NCI-H510A treated with DMSO at 0.1 percent for 48 hours (cell line): Measurements from ENCODE around the gene SLC52A3.

Experiments
- DNase-seq: peaks from one replicate; lab custom pipeline; 2025; lab: John Stamatoyannopoulos, UW

Gene SLC52A3

DNA sequence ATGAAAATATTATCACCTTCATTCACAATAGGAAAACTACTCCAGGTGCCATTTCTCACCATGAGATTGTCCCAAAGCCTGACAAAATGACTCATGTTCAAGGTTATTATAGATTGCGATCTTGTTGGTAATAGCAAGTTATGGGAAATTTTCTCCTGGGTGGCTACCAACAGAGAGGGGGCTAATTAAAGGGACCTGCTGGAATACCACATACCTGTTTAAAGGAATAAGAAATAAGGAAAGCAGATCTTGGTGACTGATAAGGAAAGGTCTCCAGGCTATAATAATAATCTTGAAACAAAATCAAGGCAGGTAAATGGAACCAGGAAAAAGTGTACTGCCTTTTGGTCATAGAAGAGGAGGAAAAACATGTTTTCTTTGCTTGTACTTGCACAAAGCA lies 1.4 kb downstream of the SLC52A3 start:
- no peak for DNase-seq

DNA sequence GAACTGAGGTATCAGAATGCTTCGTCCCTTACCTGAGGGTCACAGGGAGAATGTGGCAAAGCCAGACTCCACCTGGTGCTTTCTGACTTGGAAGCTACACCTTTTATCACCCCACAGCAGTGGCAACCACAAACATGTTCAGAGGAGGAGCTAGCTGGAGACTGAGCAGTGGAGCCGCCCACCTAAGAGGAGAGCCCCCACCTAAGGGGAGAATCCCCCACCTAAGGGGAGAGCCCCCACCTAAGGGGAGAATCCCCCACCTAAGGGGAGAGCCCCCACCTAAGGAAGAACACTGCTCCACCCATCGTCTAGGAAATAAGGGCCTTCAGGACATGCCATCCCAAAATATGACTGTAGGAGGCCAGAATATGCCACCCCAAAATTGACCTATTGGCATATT lies 4.0 kb downstream of the SLC52A3 start:
- no peak for DNase-seq

DNA sequence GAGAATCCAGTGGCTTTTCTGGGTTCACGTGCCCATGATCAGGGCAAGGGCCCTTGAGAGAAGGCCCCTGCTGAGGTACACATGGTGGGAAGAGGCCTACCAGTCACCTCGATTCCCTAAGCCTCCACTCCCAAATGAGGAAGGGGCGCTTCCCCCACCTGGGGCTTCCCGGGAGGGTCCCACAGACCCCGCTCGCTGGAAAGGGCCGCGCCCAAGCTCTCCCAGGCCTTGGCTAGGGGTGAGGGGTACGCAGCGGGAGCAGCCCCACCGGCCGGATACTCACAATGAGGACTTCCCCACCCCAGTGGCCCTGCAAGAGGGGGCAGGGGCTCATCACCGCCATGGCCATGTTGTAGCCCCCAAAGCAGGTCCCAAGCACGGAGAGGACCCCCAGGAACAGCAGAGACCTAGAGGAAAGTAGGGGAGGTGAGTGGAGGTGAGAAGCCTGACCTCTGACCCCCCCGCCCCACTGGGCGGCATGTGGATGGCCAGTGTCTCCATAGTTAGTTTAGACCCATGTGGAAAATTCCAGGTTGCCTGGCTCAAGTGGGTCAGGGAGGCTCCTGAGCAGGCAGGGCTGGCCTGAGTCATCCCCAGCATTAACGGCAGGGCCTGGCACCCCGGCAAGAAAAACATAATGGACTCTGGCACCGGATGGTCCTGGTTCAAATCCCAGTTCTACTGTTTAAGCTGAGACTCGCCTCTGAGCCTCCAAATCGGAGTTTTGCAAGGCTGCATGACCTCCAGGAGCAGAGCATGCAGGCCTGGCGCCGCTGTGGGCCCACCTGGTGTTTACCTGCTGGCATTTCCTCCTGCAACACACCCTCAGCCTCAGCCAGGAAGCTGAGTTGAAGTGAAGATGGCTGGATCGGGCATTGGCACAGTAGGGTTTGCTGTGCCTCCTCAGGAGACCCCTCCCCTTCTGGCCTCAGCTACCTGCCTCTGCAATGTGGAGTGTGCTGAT lies 6.6 kb downstream of the SLC52A3 start:
- DNase-seq = no peak

DNA sequence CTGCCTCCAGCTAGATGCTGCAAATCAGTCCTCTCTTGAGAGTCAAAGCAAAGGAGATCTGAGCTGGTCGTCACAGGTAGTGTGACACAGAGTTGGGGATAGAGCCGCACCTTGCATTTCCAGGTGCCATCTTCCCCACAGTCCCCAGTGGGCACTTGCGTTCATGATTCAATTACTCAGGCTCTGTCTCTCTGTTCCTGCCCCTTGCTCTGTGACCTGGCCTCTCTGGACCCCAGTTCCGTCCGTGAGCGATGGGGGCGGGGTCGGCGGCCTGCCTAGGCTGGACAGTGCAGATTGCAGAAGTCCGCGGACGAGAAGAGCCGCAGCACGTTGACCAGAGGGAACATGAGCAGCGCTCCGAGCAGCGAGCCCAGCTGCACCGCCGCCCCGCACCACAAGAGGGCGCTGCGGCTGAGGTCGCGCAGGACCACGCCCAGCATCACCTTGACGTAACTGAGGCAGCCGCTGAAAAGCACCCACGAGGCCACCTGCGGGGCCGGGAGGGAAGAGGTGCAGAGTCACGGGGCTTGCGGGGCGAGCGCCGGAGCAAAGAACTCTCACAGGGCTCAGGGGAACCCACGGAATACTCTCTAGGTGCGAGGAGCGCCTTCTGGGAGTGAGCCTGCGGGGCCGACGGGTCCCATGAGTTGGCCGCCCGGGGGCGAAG lies 7.4 kb downstream of the SLC52A3 start:
- DNase-seq = no peak

DNA sequence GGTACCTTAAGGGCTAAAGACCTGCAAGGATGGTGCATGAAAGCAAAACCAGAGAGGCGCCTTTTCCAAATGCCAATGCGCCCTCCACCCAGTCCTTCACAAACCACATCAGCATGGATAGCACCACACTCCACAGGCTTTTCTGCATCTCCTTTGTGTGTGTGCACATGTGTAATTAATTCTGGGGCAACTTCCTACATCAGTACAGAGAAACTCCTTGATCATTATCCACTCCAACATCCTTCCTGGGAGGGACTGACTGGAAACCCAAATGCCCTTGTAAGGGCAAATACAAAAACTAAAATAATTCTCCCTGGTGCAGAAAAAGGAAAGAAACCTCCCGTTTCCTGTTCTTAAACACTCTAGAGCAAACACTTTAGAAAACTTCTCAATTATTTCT lies 10.8 kb downstream of the SLC52A3 start:
- no peak for DNase-seq

DNA sequence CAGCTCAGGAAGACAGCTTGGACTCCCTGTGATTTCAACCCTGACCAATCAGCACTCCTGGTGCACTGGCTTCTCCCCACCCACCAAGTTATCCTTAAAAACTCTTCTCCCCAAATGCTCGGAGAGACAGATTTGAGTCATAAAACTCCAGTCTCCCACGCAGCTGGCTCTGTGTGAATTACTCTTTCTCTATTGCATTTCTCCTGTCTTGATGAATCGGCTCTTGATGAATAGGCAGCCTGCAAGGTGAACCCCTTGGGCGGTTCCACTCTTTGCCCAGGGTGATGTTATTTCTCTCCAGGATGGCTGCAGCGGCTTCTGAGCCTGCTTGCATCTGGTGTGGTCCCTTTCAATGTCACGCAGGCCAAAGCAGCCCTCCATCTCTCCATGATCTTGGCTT lies 12.4 kb downstream of the SLC52A3 start:
- no peak for DNase-seq

DNA sequence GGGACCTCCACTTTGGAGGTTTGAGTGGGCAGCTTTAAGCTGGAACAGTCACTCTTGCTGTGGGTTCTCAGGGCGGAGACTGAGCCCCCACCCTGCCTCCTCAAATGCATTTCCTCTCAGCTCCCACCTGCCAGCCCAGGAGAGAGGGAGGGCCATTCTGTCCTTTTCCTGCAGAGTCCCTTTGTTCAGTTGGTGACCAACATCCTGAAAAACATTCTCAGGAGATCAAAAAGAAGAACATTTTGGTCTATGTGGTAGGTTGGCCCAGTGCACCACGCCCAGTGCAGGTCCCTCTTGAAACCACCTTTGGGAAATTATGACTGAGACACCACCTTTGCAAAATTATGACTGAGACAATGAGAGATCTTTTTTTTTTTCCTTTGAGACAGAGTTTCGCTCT lies 13.4 kb downstream of the SLC52A3 start:
- DNase-seq = no peak

DNA sequence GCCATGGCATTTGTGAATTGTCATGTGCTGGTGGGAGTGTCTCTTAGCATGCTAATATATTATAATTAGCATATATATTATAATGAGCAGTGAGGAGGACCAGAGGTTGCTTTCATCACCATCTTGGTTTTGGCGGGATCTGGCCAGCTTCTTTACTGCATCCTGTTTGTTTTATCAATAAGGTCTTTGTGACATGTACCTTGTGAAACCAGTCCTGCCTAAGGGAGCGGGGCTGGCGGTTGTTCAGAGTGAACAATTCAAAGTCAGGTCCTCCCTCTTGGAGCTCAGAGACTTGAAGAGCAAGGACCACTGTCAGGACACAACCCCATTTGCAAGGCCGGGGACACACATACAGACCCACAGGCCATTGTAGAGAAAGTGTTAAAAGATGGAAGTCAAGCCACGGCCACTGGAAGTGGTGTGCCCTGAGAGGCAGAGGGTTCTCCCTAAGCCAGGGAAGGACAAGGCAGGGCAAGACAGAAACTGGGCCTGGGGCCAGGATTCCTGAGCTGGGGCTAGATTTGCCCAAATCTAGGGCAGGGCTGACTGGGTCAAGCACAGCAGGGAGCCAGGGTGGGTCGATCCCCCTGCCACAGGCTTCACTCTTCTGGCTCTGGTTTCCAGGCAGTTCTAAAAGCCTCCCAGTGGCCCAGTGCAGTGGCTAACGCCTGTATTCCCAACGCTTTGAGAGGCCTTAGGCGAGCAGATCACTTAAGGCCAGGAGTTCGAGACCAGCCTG lies 14.2 kb downstream of the SLC52A3 start:
- DNase-seq = no peak

DNA sequence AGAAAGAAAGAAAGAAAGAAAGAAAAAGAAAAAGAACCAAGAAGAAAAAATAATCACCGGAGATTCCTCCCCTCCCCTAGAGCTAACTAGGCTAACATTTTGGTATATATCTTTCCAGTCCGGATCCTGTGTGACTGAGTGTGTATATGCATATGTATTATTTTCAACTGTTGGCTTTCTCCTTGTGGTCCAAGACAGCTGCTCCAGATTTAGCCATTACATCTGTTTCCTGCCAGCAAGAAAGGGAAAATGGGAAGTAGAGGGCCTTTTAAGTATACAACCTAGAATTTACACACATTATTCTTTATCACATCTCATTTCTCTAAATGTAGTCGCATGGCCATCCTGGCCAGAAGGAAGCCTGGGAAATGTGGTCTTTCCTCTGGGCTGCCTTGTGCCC lies 15.2 kb downstream of the SLC52A3 start:
- DNase-seq = no peak

DNA sequence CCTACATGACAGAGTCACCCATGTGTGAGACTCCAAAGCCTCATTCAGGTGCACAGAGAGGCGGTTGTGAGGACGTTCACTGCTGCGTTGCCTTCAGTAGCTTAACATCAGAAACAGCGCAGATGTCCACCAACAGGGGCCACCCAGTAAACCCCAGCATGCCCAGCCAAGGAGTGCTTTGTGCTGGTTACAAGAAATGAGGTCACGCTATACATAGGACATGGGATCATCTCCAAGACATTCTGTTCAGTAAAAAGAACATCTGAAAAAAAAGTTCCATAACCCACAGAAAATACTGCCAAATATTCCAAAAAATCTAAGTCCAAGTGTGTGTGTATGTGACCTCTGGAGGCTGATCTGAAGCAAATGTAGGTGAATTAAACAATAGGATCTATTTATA lies 16.0 kb downstream of the SLC52A3 start:
- DNase-seq = no peak

DNA sequence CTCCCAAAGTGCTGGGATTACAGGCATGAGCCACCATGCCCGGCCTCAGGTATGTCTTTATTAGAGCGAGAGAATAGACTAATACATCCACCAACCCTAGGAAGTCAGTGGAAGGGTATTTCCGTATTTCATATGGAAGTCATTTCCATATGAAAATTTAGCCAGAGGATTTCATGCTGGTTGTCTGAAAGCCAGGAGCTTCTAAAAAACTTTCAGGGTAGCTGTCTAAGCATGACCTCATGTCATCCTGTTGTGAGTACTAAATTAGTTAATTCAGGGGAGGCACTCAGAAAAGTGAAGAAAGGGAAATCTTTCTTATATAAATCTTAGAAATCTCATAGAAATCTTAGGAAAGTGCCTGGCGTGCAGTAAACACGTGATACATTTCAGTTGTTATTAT lies 16.5 kb downstream of the SLC52A3 start:
- no peak for DNase-seq

DNA sequence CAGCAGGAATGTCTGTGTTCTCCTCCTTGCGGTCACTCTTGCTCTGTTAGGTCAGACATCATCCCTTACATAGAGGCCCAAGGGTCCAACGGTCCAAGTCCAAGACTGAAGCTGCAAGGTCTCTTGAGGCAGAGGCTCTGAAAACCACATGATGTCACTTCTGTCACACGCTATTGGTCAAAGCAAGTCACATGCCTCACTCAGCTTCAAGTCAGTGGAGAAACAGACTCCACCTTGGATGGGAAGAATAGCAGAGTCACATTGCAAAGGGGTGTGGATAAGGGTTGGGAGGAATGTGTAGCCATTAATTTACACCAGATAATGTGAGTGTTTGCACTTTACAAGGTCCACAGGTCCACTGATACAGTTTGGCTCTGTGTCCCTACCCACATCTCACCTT lies 17.5 kb downstream of the SLC52A3 start:
- DNase-seq = no peak

DNA sequence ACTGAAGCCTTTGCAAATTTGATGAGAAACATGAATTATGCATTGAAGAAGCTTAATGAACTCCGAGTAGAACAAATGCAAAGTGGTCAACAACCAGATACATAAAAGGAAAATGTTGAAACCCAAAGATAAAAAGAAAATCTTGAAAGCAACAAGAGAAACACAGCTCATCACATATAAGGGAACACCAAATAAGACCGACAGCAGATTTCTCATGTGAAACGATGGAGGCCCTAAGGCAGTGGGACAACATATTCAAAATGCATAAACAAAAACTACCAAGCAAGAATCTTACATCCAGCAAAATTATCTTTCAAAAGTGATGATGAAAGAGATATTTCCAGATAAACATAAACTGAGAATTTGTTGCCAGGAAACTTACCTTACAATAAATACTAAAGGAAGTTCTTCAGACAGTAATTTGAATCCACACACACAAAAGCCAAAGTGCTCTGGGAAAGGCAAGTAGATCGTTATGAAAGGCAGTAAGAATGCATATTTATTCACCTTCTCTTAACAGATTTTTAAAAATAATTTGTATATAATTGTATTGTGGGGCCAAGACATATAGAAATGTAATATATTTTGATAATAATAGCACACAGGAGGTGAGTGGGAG lies 22.5 kb downstream of the SLC52A3 start:
- no peak for DNase-seq

DNA sequence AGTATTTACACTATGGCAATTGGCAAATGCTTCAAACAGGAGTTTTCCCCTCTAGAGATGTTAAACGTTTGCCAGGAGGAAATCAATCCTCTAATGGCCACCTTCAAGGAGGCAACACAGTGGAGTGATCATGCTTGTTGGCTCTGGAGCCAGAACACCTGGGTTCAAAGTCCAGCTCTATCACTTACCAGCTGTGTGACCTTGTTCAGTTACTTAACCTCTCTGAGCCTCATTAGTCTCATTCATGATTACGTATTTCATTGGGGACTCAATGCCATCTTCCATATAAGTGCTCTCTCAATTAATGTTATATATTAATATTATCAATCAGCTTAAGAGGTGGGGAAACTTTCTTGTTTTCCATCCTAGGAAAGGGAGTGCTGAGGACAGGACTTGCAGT lies 26.1 kb downstream of the SLC52A3 start:
- DNase-seq = no peak

DNA sequence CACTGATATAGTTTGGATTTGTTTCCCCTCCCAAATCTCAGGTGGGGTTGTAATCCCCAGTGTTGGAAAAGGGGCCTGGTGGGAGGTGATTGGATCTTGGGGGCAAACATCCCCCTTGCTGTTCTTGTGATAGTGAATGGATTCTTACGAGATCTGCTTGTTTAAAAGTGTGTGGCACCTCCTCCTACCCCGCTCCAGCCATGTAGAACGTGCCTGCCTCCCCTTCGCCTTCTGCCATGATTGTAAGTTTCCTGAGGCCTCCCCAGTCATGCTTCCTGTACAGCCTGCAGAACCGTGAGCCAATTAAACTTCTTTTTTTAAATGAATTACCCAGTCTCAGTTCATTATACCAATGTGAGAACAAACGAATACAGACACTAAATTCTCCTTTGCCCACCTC lies 26.7 kb downstream of the SLC52A3 start:
- DNase-seq = no peak

DNA sequence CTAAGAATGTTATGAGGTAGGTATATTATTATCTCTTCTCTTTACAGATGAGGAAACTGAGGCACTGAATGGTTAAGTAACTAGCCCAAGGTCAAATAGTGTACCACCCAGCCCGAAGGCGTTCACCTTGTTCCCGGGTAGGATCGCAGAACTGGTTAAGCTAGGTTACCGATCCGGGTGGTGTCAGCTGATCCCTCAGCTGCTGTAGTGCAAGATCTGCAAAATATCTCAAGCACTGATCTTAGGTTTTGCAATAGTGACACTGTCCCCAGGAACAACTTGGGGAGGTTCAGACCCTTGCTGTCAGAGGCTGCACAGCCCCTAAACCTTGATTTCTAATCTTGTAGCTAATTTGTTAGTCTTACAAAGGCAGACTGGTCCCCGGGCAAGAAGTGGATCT lies 28.1 kb downstream of the SLC52A3 start:
- DNase-seq = no peak

DNA sequence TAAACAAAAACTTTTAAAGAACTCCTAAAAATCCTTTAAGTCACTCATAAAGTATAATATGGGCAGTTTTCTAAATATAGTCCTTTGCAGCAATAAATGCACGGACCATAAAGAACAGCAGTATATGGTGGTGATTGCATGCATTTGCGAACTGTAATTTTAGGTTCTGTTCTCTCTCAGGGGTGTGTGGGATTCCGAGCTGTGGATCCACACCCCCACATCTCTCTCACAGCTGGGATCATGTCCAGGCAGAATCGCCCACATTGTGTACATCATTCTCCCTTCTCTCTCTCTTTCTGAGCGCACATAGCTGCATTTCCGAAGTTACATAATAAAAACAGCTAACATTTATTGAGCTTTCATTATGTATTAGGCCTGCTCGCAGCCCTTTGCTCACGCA lies 28.6 kb downstream of the SLC52A3 start:
- no peak for DNase-seq

DNA sequence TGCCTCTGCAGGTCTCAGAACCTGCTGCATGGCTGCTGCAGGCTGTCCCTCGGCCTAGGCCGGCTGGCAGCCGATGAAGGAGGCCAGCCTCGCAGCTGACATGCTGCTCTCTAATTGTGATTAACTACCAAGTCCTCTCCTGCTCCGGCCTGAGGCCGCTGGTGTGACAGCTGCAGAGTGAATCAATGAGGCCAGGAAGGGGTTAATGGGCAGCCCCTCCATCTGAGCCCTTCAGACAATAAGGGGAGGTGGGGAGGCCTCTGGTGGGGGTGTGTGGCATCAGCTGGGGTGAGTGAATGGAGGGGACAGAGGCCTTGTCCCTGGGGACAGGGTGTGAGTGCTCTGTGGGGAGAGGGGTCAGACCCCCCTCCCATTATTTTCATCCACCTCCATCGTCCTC lies 34.4 kb downstream of the SLC52A3 start:
- no peak for DNase-seq

DNA sequence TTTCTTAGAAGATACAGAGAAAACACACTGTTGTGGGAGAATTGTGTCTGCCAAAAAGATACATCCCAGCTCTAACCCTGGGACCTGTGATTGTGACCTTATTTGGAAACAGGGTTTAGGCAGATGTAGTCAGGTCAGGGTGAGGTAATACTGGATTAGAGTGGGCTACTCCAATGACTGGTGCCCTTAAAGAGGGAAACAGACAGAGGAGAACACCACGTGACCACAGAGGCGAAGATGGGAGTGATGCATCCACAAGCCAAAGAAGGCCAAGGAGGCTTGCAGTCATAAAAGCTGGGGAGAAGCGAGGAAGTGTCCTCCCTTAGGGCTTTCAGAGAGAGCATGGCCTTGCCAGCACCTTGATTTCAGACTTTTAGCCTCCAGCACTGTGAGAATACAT lies 35.6 kb downstream of the SLC52A3 start:
- no peak for DNase-seq

DNA sequence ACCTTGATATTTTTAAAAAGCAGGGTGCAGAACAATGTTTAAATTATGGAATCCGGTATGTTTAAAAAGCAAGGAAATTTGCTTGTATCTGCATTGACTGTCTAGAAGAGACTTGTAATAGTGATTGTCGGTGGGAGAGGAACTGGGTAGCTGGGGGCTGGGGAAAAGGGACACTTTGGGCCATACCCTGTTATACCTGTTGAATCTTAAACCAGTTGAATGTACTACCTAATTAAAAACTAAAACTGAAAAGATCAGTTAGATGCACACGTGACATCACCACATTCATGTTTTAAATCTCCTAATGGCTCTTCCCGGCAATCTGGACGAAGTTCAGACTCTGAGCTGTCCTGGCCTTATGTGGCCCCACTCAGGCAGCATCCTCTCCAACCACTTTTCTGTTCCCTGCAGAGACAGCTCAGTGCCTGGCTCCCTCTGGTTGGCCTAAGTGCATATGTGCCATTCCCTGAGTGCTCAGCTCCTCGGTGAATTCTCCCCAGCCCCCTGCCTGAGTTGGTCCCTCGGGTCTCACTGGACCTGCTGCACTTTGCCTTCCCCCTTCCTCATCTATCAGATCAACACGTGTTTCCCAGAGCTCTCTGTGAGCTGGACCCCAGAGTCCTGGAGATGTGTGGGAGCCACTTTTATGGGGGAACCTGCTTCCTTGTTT lies 36.3 kb downstream of the SLC52A3 start:
- DNase-seq = no peak

DNA sequence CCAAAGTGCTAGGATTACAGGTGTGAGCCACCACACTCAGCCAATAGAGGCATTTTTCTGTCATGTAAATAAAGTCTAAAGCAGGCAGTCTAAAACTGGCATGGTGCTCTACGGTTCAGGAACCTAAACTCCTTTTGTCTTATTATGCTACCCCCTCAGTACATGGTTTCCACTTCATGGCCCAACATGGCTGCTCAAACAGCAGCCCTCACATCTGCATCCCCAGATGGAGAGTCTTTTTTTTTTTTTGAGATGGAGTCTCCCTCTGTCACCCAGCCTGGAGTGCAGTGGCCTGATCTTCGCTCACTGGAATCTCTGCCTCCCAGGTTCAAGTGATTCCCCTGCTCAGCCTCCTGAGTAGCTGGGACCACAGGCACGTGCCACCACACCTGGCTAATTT lies 38.3 kb downstream of the SLC52A3 start:
- no peak for DNase-seq
